Liver (tissue), 9 donors: ENCODE results near the gene CENPL. TPM values are rescaled to one million over a fixed set of nuclear protein-coding genes. Genes with fewer than 3 reads are reported as not detected.

Experiments
- DNase-seq: peaks from one replicate; pipeline ENCODE4 v3.0.0-alpha.2; 2017; ENCODE audit warnings: low spot score
- H3K27ac ChIP-seq, 2 donors: one replicate each; pipeline ENCODE4 v1.7.0; 2013; ENCODE audit warnings: inconsistent platforms in 2 of 2, low read length in 2 of 2, control low read depth in 1 of 2, low read depth in 1 of 2, mild to moderate bottlenecking in 1 of 2
- H3K27me3 ChIP-seq, 4 donors: one replicate each; pipeline versions ENCODE4 v1.6.1 to v1.7.0; 2013; ENCODE audit warnings: low read length in 3 of 4, inconsistent platforms in 1 of 4, mild to moderate bottlenecking in 1 of 4, moderate library complexity in 1 of 4; ENCODE audit not compliant: control insufficient read depth in 4 of 4, insufficient read depth in 4 of 4
- H3K36me3 ChIP-seq, 4 donors: one replicate each; pipeline versions ENCODE4 v1.6.1 to v1.7.0; 2013; ENCODE audit warnings: low read length in 3 of 4, mild to moderate bottlenecking in 3 of 4, low read depth in 1 of 4, moderate library complexity in 1 of 4; ENCODE audit not compliant: control insufficient read depth in 4 of 4, insufficient read depth in 3 of 4
- H3K4me1 ChIP-seq, 4 donors: one replicate each; pipeline versions ENCODE4 v1.6.1 to v1.7.0; 2013; ENCODE audit warnings: low read length in 3 of 4, mild to moderate bottlenecking in 3 of 4, moderate library complexity in 1 of 4; ENCODE audit not compliant: control insufficient read depth in 4 of 4, insufficient read depth in 4 of 4
- H3K4me3 ChIP-seq, 3 donors: one replicate each; pipeline versions ENCODE4 v1.6.1 to v1.7.0; 2013; ENCODE audit warnings: low read length in 3 of 3, control low read depth in 1 of 3, low read depth in 1 of 3, mild to moderate bottlenecking in 1 of 3
- H3K9ac ChIP-seq, 2 donors: one replicate each; pipeline ENCODE4 v1.7.0; 2013; ENCODE audit warnings: low read length in 2 of 2, mild to moderate bottlenecking in 2 of 2, moderate library complexity in 2 of 2, control low read depth in 1 of 2, low read depth in 1 of 2
- H3K9me3 ChIP-seq, 4 donors: one replicate each; pipeline versions ENCODE4 v1.6.1 to v1.7.0; 2013; ENCODE audit warnings: low read length in 3 of 4; ENCODE audit not compliant: control insufficient read depth in 4 of 4
- ATF3 ChIP-seq: IDR thresholded peaks from 2 replicates; pipeline ENCODE4 v1.6.1; 2016; ENCODE audit warnings: antibody characterized with exemption
- CTCF ChIP-seq: fragments of 150-350 bp; IDR thresholded peaks from 2 replicates; pipeline ENCODE4 v1.5.1; 2017; ENCODE audit warnings: improper control_type of control experiment, low read depth, low read length; ENCODE audit not compliant: missing input control
- EGR1 ChIP-seq, 2 donors: IDR thresholded peaks; 2 replicates each; pipeline ENCODE4 v1.6.1; 2016 to 2018; ENCODE audit warnings: antibody characterized with exemption in 2 of 2, low read depth in 2 of 2
- FOXA1 ChIP-seq: IDR thresholded peaks from 2 replicates; pipeline ENCODE4 v1.6.1; 2016; ENCODE audit warnings: antibody characterized with exemption
- FOXA2 ChIP-seq: IDR thresholded peaks from 2 replicates; pipeline ENCODE4 v1.6.1; 2016; ENCODE audit warnings: antibody characterized with exemption
- GABPA ChIP-seq, 2 donors: IDR thresholded peaks in 1 of 2; conservative IDR thresholded peaks in 1 of 2; 2 replicates each; pipeline ENCODE4 v1.6.1; 2016; ENCODE audit warnings: antibody characterized with exemption in 2 of 2, mild to moderate bottlenecking in 1 of 2, moderate library complexity in 1 of 2
- HNF4A ChIP-seq, 2 donors: conservative IDR thresholded peaks; 2 replicates each; pipeline ENCODE4 v1.6.1; 2016; ENCODE audit warnings: antibody characterized with exemption in 2 of 2, mild to moderate bottlenecking in 2 of 2
- HNF4G ChIP-seq: IDR thresholded peaks from 2 replicates; pipeline ENCODE4 v1.6.1; 2016; ENCODE audit warnings: antibody characterized with exemption
- JUND ChIP-seq, 2 donors: IDR thresholded peaks; 2 replicates each; pipeline ENCODE4 v1.6.1; 2016; ENCODE audit warnings: antibody characterized with exemption in 2 of 2
- MAX ChIP-seq: IDR thresholded peaks from 2 replicates; pipeline ENCODE4 v1.6.1; 2016; ENCODE audit warnings: antibody characterized with exemption
- NR2F2 ChIP-seq: IDR thresholded peaks from 2 replicates; pipeline ENCODE4 v1.6.1; 2016; ENCODE audit warnings: antibody characterized with exemption
- RAD21 ChIP-seq, 2 donors: IDR thresholded peaks; 2 replicates each; pipeline ENCODE4 v1.6.1; 2016; ENCODE audit warnings: antibody characterized with exemption in 2 of 2, mild to moderate bottlenecking in 2 of 2
- REST ChIP-seq: IDR thresholded peaks from 2 replicates; pipeline ENCODE4 v1.6.1; 2016; ENCODE audit warnings: antibody characterized with exemption, mild to moderate bottlenecking
- RXRA ChIP-seq, 2 donors: IDR thresholded peaks; 2 replicates each; pipeline ENCODE4 v1.6.1; 2017 to 2018; ENCODE audit warnings: antibody characterized with exemption in 2 of 2, mild to moderate bottlenecking in 1 of 2
- SP1 ChIP-seq: IDR thresholded peaks from 2 replicates; pipeline ENCODE4 v1.6.1; 2018; ENCODE audit warnings: antibody characterized with exemption, mild to moderate bottlenecking
- TAF1 ChIP-seq: conservative IDR thresholded peaks from 2 replicates; pipeline ENCODE4 v1.6.1; 2016; ENCODE audit warnings: antibody characterized with exemption, mild to moderate bottlenecking
- YY1 ChIP-seq: IDR thresholded peaks from 2 replicates; pipeline ENCODE4 v1.6.1; 2016; ENCODE audit warnings: antibody characterized with exemption, mild to moderate bottlenecking
- ZBTB33 ChIP-seq: IDR thresholded peaks from 2 replicates; pipeline ENCODE4 v1.6.1; 2016; ENCODE audit warnings: antibody characterized with exemption
- WGBS: extraction: QIAGEN DNeasy Blood & Tissue Kit; methylation state at CpG from one replicate; pipeline ENCODE4 v1.1.7; 2013; 5-methylcytosine and 5-hydroxymethylcytosine counted together
- polyA plus RNA-seq, 2 donors: library from polyadenylated mRNA; stranded (reverse) in 1 of 2; unstranded in 1 of 2; fragments of 200-250 nt in 1 of 2; fragments of >200 nt in 1 of 2; fragmentation: Nextera tagmentation in 1 of 2; extraction: Ambion mirVana in 1 of 2; gene quantifications; one replicate each; pipeline versions ENCODE4 v1.2.1 to v1.2.3, GENCODE V29; 2013 to 2015
- total RNA-seq, 2 donors: library from RNA; depleted of rRNA; stranded (reverse); fragments of >200 nt; gene quantifications; one replicate each; pipeline ENCODE4 v1.2.3, GENCODE V29; 2014
- donor health status: healthy.
- donor health status: healthy.
- donor health status: healthy.
- donor health status: healthy.
- donor health status: healthy.

The CENPL gene
- total and polyA plus RNA-seq, 4 donors: 0.61 to 19.1 (median 1.2) TPM

GRCh38 chr1:173852105-173852504 is 27.4 kb upstream of the CENPL start:
- no peak for DNase-seq
- no peaks in the 10 kb centered on the region for H3K27me3 ChIP-seq
- 92% methylated on average over 4 of the region's 4 CpGs for WGBS
- no peaks in the 10 kb centered on the region for H3K9me3 ChIP-seq
- peaks cover 0 to 5% (median 2%) of the 10 kb centered on the region in 4 donors for H3K36me3 ChIP-seq
- no peak overlapping the region for H3K27ac ChIP-seq
- H3K4me3 ChIP-seq: no peak overlapping the region
- H3K9ac ChIP-seq: no peak overlapping the region
- H3K4me1 ChIP-seq: no peaks in the 10 kb centered on the region
- TF ChIP-seq HNF4G (no peak), RAD21 (IDR thresholded peaks at IDR 0.05) (no peak), ATF3 (no peak), CTCF (no peak), ZBTB33 (no peak), EGR1 (IDR thresholded peaks at IDR 0.05; ENCODE audit: low read depth in 2 of 2) (no peak), GABPA (IDR thresholded peaks at IDR 0.05 in 1 of 2, conservative IDR thresholded peaks at IDR 0.05 in 1 of 2) (no peak), FOXA2 (no peak), TAF1 (no peak), SP1 (no peak), JUND (IDR thresholded peaks at IDR 0.05) (no peak), NR2F2 (no peak), FOXA1 (no peak), YY1 (no peak), RXRA (IDR thresholded peaks at IDR 0.05) (no peak), HNF4A (conservative IDR thresholded peaks at IDR 0.05) (no peak), REST (no peak), MAX (no peak)
